Natural killer cell (primary cell): ENCODE measurements around the gene CHRNA3. TPM values are rescaled to one million over a fixed set of nuclear protein-coding genes. Genes with fewer than 3 reads are reported as not detected.

ENCODE experiments used
- ATAC-seq, 3 donors: fragments of 150-1000 bp in 2 of 3; fragments of 200-7000 bp in 1 of 3; cut with Tn5 transposase; 1 replicate in 1 of 3; 2 replicates in 2 of 3; pipeline ENCODE4 v1.10.0; 2021; ENCODE audit warnings: mild to moderate bottlenecking in 2 of 3, moderate library complexity in 2 of 3
- DNase-seq, 2 donors: peaks; one replicate each; pipeline versions ENCODE4 v3.0.0 to v3.0.0-alpha.2; 2013 to 2021; ENCODE audit warnings: mixed read lengths in 1 of 2
- H3K27ac ChIP-seq: one replicate; pipeline ENCODE4 v1.5.1; 2013; ENCODE audit warnings: mild to moderate bottlenecking, low read length
- H3K27me3 ChIP-seq: one replicate; pipeline ENCODE4 v1.6.1; 2013; ENCODE audit warnings: low read length; ENCODE audit not compliant: control insufficient read depth, insufficient read depth
- H3K36me3 ChIP-seq: one replicate; pipeline ENCODE4 v1.6.1; 2013; ENCODE audit warnings: low read length; ENCODE audit not compliant: control insufficient read depth, insufficient read depth
- H3K4me1 ChIP-seq: one replicate; pipeline ENCODE4 v1.6.1; 2013; ENCODE audit warnings: low read length; ENCODE audit not compliant: control insufficient read depth, insufficient read depth
- H3K4me3 ChIP-seq: one replicate; pipeline ENCODE4 v1.5.1; 2013; ENCODE audit warnings: low read length
- H3K9me3 ChIP-seq: one replicate; pipeline ENCODE4 v1.6.1; 2013; ENCODE audit warnings: low read length; ENCODE audit not compliant: control insufficient read depth, insufficient read depth
- H3K27ac Mint-ChIP-seq, 2 donors: one replicate each; pipeline ENCODE4 v1.8.0; 2022; ENCODE audit warnings: mild to moderate bottlenecking in 2 of 2, mixed read lengths in 2 of 2, moderate library complexity in 1 of 2
- H3K27me3 Mint-ChIP-seq, 2 donors: one replicate each; pipeline ENCODE4 v1.8.0; 2022; ENCODE audit warnings: low read depth in 2 of 2, mixed read lengths in 2 of 2
- H3K36me3 Mint-ChIP-seq: one replicate; pipeline ENCODE4 v1.8.0; 2022; ENCODE audit warnings: mixed read lengths
- H3K4me1 Mint-ChIP-seq, 2 donors: one replicate each; pipeline ENCODE4 v1.8.0; 2022; ENCODE audit warnings: mixed read lengths in 2 of 2
- H3K4me3 Mint-ChIP-seq: one replicate; pipeline ENCODE4 v1.8.0; 2022; ENCODE audit warnings: mild to moderate bottlenecking, moderate library complexity, mixed read lengths
- H3K9me3 Mint-ChIP-seq, 2 donors: one replicate each; pipeline ENCODE4 v1.8.0; 2022; ENCODE audit warnings: mixed read lengths in 2 of 2
- WGBS: methylation state at CpG from one replicate; pipeline ENCODE4 v1.1.7; 2013; ENCODE audit warnings: missing lambda C conversion rate; ENCODE audit not compliant: insufficient coverage; 5-methylcytosine and 5-hydroxymethylcytosine counted together
- intact Hi-C: fragments of 100-400 bp; cut with micrococcal nuclease; formaldehyde crosslinking; loops from one replicate; pipeline ENCODE4 v1.14.2; 2022
- total RNA-seq, 4 donors: library from RNA; stranded (reverse); fragments of 120-200 nt in 1 of 4; gene quantifications; one replicate each; pipeline versions ENCODE4 v1.2.3 to v1.2.4, GENCODE V29; 2013 to 2022
- TF ChIP-seq, protein P1 (sequence below): fragments of 200-600 bp; IDR thresholded peaks from one replicate; pipeline ENCODE4 v1.8.0; 2022; ENCODE audit warnings: antibody characterized with exemption

The CHRNA3 gene
- total RNA-seq, 3 donors from 2014 or later (not counting 1 experiment from before 2014, with no cell fraction given), result not detected

DNA sequence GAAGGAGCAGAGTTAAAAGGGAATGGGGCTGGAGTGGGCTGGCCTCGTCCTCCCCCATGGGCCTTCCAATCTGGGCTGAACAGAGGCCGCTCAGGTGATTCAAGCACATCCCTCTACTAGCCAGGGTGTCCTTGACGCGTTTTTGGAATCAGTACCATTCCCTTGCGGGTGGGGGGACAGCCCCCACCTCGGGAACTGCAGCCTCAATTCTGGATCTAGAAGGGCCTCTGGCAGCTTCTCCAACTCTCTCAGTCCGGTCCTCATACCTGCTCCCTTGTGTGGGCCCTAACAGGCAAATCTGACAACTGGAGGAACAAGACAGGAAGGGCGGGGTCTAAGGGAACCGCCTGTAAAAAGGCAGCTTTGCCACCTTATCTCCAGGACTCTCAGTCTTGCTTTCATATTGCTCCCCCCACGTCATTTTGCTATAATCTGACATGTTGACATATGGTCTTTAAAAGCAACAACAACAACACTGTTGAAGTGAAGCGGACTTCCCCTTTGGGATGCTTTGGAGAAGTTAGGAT, 21.0 kb upstream of the CHRNA3 start:
- H3K27me3 Mint-ChIP-seq, result peaks cover 5 to 19% of the 10 kb centered on the region in 2 donors
- no peaks in the 10 kb centered on the region for H3K36me3 Mint-ChIP-seq
- peaks cover 11% of the 10 kb centered on the region for H3K4me1 ChIP-seq
- TF ChIP-seq, protein P1, sequence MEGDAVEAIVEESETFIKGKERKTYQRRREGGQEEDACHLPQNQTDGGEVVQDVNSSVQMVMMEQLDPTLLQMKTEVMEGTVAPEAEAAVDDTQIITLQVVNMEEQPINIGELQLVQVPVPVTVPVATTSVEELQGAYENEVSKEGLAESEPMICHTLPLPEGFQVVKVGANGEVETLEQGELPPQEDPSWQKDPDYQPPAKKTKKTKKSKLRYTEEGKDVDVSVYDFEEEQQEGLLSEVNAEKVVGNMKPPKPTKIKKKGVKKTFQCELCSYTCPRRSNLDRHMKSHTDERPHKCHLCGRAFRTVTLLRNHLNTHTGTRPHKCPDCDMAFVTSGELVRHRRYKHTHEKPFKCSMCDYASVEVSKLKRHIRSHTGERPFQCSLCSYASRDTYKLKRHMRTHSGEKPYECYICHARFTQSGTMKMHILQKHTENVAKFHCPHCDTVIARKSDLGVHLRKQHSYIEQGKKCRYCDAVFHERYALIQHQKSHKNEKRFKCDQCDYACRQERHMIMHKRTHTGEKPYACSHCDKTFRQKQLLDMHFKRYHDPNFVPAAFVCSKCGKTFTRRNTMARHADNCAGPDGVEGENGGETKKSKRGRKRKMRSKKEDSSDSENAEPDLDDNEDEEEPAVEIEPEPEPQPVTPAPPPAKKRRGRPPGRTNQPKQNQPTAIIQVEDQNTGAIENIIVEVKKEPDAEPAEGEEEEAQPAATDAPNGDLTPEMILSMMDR, result no peak
- H3K9me3 Mint-ChIP-seq, result no peaks in the 10 kb centered on the region
- intact Hi-C loops, result no loop called here
- no peak overlapping the region for H3K27ac ChIP-seq
- no peaks in the 10 kb centered on the region for H3K9me3 ChIP-seq
- DNase-seq (no peak), ATAC-seq (no peak)
- H3K27me3 ChIP-seq, result peaks cover 11% of the 10 kb centered on the region
- H3K4me1 Mint-ChIP-seq, result peaks cover 0 to 11% of the 10 kb centered on the region in 2 donors
- H3K4me3 ChIP-seq, result no peak overlapping the region
- no peaks in the 10 kb centered on the region for H3K36me3 ChIP-seq
- H3K27ac Mint-ChIP-seq, result no peak overlapping the region
- WGBS, result 82% methylated on average over 10 of the region's 11 CpGs
- H3K4me3 Mint-ChIP-seq, result peak overlapping the region; percentile 69

DNA sequence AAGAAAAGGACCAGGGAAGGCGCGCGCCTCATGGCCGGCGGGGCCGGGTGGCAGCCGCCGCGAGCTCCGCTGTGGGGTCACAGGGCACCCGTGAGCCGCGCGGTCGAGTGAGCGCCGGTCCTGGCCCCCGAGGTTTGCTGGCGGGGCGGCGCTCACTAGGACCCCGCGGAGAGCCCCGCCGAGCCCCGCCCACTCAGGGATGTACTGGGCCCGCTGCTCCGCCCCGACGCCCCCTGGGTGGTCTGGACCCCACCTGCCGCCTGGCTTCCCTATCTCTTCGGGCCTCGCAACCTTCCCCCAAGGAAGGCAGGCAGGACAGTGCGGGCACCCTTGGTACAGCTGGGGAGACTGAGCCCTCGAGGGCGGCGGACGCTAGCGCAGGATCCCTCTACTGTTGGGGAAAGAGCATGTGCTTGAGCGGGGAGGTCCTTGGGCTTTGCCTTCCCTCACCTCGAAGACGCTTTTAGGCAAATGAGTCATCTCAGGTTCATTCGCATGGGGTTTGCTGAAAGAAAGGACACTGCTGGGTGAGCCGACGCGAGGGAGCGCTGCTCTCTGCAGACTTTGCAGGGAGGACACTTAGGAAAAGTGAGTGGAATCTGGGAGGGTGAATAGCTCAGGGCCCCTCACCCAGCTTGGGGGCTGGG, 20.4 kb upstream of the CHRNA3 start, which contains the start of gene CHRNB4:
CHRNB4 (minus strand) TSS at position 109 of the 647 bp plus-strand sequence; CDS start at position 32, 77 bp downstream.
- intact Hi-C loops, result no loop called here

DNA sequence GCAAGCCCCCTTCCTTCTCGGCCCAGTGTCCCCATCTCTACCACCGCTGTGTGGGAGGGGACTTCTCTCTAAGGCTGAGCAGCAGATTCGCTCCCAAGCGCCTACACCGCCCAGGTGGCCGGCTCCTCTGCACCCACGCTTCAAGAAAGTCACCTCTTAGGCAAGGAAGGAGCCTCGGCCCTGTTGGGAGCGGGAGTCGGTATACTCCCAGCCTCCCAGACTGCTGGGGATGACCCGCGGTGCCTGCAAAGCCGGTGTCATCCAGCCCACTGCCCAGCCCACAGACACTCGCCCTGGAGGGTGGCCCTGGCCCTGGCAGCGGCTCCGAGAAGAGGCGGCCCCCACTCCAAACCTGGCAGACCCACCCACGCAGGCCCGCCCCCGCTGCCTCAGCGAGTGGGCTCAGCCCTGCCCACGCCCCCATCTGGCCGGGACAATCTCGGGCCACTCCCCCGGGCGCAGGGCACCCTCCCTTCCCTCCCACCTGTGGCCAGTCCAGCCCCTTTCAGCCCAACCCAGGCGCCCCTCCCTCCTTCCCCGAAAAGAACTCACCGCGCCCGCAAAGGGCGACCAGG, 19.8 kb upstream of the CHRNA3 start:
- ATAC-seq (peak in 2 of 3 donors; percentile 29 to 48), DNase-seq (no peak)
- no peaks in the 10 kb centered on the region for H3K36me3 ChIP-seq
- intact Hi-C loops, result no loop called here
- Mint-ChIP-seq H3K27ac (no peak overlapping the region), H3K4me1 (peaks cover 0 to 11% of the 10 kb centered on the region in 2 donors), H3K27me3 (peaks cover 5 to 22% of the 10 kb centered on the region in 2 donors), H3K4me3 (peak overlapping the region; percentile 50), H3K36me3 (no peaks in the 10 kb centered on the region), H3K9me3 (no peaks in the 10 kb centered on the region)
- WGBS, result 21% methylated on average over 32 of the region's 32 CpGs
- no peak overlapping the region for H3K27ac ChIP-seq
- H3K27me3 ChIP-seq, result peaks cover 11% of the 10 kb centered on the region
- peak overlapping the region; percentile 18 for H3K4me3 ChIP-seq
- H3K4me1 ChIP-seq, result peaks cover 11% of the 10 kb centered on the region
- no peaks in the 10 kb centered on the region for H3K9me3 ChIP-seq
- TF ChIP-seq, protein P1, result no peak

More for the DNA sequence above, 20.4 kb upstream of the CHRNA3 start, which contains the start of gene CHRNB4:
- WGBS, result 19% methylated on average over 47 of the region's 47 CpGs
- TF ChIP-seq, protein P1, result no peak
- H3K4me3 ChIP-seq, result peak within 1 kb of the TSS; percentile 18
- peaks cover 5 to 23% of the 10 kb centered on the region in 2 donors for H3K27me3 Mint-ChIP-seq
- H3K4me1 Mint-ChIP-seq, result peaks cover 0 to 11% of the 10 kb centered on the region in 2 donors
- no peaks in the 10 kb centered on the region for H3K36me3 Mint-ChIP-seq
- H3K27ac Mint-ChIP-seq, result peak within 1 kb of the TSS in 1 of 2 donors; percentile 20
- H3K9me3 ChIP-seq, result no peaks in the 10 kb centered on the region
- H3K4me1 ChIP-seq, result peaks cover 11% of the 10 kb centered on the region
- H3K36me3 ChIP-seq, result no peaks in the 10 kb centered on the region
- H3K27me3 ChIP-seq, result peaks cover 11% of the 10 kb centered on the region
- H3K27ac ChIP-seq, result no peak within 1 kb of the TSS
- no peaks in the 10 kb centered on the region for H3K9me3 Mint-ChIP-seq
- DNase-seq (peak in 1 of 2 donors; percentile 15), ATAC-seq (peak; percentile 65 to 83 (median 73))
- H3K4me3 Mint-ChIP-seq, result peak within 1 kb of the TSS; percentile 69
